GF-D8 (cell line): ENCODE measurements around the gene P3H2.
"Not testable (repeated sequence)": the region's sequence is repeated elsewhere in the genome, so short reads cannot be mapped to it uniquely, and the experiment has no call there.

Experiments
- DNase-seq: peaks from one replicate; lab custom pipeline; 2025; lab: John Stamatoyannopoulos, UW

Gene P3H2

DNA sequence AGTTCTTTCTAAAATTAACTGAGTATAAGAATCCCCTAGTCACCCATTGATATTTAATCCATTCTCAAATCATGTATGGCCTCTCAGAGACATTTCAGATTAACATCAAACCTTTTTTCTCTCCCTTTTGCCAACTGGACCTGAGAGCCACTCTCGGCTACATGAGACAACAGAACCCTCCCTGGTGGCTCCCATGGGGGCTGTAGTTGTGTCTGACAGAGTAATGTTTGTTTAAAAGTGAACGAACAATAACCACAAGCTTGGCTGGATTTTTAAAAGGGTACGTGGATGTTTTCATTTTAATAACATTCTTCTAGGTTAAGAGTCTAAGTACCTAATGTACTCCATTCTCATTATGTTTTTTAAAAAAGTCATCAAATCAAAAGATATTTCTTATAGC is 37.1 kb downstream of the P3H2 start:
- DNase-seq = no peak

- DNase-seq = no peak
Observed at GRCh38 chr3:190081389-190081788, 39.3 kb downstream of the P3H2 start.

- DNase-seq = not testable (repeated sequence)
Observed at GRCh38 chr3:190079173-190079572, 41.5 kb downstream of the P3H2 start.

DNA sequence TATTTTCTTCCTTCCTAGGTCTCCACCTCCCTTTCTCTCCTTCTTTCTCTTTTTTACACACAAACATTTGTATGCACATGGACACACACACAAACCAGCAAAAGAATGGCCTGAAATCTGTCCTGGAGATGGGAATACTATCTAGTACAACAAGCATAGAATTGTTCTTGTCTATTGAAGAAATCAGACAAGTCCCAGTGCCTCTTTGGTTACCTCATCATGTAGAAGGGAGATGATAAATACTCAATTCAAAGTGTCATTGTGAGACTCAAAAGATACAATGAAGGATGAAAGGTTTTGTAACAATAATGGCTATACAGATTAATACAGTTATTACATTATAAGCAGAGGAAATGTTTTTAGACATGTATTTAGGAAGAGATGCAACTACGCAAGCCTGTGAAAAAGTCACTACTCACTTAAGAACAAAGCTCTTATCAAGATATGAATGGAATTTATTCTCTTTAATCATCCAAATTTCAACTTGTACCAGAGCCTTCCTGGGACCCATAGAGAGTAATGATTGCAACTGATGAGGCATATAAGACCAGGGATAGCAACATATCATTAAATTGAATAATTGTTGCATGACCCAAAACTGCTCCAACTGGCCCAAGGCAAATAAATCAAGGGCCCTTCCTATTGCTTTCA is 43.2 kb downstream of the P3H2 start:
- no peak for DNase-seq

GRCh38 chr3:190076601-190077394 is 43.9 kb downstream of the P3H2 start:
- no peak for DNase-seq

DNA sequence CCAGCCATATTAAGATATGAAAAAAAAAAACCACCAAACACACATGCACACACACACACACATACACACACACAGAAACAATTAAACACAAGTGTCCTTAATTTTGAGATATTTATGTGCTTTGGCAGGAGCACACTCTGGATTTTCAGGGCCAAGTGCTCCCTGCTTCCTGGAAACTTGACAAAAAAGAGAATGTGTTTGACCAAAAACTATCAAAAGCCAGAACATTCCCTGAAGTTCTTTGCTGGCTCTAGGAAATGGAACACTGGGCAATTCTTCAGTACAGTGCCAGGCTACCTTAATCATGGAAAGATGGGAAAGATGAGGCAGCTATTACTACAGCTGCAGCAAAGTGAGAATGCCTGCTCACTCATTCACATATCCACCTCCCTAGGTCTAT is 44.6 kb downstream of the P3H2 start:
- DNase-seq = no peak

DNA sequence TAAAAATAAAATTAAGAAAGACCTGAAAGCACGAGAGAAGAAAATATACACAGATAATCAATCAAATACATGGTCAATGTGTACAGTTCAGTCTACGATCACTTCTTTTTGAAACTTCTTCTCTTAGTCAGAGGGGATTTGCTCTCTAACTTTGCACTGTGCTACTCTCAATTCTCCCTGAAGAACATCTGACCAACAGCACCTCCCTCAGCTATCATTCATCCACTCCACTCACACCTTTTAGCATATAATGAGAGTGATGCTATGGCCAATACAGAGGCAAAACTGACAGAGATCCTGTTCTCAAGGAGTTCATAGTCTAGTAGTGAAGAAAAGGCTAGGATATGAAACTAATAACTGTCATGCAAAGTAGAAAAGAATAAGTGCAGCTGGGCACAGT is 45.9 kb downstream of the P3H2 start:
- no peak for DNase-seq

DNA sequence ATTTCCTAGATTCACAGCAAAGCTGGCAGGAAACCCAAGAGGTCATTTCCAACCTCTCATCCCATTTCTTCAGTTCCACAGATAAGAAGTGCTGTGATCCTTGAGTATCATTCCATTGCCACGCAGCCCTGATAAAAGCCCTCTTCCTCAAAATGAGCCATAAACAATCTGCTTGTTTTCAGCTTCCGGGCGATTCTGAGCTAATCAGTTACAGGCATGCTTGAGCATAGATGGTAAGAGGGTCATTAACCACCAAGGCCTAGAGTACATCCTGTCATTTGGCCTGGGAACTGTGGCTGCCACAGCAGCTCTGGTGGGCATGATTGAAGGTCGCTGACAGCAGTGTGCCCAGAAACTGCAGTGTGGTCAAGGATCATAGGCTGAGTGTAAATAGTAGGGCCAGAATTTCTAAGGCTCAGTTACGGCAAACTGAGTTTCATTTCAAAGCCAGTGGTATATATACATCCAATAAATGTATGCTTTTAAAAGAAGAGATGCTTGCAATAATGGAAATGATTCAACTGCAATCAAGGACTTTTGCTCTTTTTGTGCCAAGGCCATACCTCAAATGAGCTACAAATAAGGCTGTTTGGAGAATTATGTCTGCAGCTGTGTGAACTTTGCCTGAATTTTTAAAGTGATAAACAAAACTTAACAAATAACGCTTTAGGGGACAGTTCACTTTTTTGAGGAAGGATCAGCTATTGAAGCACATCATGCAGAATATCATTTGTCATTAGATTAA is 47.3 kb downstream of the P3H2 start:
- no peak for DNase-seq

DNA sequence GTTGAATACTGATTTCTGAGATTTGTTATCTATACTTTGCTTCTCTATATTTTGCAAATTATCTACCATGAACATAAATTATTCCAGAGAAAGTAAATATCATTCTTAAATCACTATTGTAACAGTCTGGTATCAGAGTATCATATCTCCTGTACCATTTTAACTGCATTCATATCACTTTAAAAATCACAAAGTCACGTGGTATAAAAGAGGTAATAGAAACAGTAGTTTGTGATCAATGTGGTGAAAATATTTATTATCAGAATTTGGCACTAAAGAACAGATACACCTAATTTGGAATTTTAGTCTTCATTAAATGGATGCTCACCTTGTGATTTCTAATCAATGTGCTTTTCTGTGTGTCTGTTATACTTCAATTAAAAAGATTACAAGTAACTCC is 47.8 kb downstream of the P3H2 start:
- no peak for DNase-seq

GRCh38 chr3:190071921-190072320 is 48.8 kb downstream of the P3H2 start:
- not testable (repeated sequence) for DNase-seq

GRCh38 chr3:190070622-190071347 is 49.9 kb downstream of the P3H2 start:
- DNase-seq = no peak

GRCh38 chr3:190065204-190065603 is 55.5 kb downstream of the P3H2 start:
- no peak for DNase-seq

GRCh38 chr3:190064659-190065058 is 56.0 kb downstream of the P3H2 start:
- DNase-seq = no peak

DNA sequence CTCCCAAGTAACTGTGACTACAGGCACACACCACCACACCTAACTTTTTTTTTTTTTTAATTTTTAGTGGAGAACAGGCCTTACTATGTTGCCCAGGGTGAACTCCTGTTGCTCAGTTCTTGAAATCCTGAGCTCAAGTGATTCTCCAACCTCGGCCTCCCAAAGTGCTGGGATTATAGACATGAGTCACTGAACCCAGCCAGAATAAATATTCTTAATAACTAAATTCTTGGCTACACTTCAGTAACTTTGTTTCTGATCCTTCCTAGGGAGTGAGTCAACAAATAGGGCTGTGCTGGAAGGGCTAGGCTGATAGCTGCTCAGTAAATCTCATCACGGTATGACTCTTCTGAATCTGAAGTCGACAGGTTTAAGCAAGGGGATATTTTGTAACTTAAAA is 56.6 kb downstream of the P3H2 start:
- DNase-seq = no peak

DNA sequence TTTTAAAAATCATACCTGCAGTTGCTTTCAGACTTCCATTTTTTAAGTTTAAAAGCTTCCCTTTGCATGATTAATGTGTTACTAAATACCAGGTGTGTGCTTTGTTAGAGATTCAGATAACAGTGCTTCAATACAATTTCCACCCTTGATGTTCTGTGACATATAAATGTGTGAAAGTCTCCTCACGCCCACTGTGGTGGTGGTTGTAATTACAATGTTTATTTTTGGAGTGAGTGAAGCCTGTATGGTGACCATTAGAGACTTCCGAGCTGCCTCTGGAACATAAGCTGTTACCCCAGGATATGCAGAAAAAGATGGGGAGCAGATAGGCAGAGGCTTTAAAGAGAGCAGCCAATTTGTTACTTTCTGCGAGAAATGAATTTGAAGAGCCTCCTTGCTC is 57.2 kb downstream of the P3H2 start:
- DNase-seq = no peak

DNA sequence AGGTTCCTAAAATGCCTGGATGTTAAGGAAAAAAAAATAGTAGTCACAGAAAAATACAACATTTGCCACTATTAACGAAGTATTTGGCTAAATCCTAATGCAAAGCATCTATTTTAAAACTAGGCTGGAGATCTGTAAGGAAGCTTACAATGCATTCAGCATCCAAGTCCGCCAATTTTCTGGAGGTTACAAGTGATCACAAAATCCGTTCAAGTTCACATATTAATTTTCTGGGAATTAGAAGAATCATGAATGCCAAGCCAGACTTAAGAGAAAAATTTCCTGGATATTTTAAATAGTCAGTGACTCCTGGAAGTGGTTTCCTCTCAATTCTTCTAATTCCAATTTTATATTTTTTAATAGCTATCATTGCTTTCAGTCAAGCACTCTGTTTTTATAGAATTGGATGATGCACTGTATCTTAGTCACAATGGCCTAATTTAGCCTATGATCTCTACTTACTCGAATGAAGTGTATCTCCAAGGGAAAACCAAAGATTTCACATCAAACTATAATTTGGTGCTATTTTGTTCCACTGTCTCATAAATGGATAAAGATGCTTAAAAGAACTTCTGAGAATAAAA is 60.4 kb downstream of the P3H2 start:
- DNase-seq = no peak

GRCh38 chr3:190059242-190059590 is 61.5 kb downstream of the P3H2 start:
- no peak for DNase-seq

DNA sequence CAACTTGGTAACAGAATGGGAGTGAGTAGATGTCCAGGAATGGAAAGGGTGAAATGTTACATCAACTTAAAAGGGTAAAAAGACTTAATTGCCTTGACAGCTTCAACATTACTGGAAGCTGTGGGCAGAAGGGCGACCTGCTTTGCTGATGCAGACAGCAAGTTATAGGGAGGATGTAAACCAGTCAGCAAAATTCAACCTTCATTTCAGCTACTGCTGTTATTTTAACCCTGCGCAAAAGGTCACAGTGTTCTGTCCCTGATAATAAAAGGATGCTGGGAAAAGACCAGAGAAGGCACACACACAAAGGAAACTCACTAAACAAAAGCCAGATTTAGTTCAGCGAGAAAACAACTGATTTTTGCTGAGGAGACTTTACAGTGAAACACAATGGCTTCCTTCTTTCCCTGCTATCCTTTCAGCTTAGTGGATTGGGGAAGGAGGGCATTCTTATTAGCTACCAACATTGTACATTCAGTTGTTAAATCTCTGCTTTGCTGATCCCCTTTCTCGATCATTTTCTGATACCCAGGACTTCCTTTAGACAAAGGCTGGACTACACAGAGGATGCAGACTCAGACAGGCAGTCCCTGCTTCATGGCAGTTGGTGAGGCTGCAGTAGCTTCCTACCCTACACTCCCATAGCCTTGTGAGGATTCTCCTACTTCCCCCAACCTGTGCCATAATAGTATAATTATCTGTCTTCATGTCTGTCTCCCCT is 62.0 kb downstream of the P3H2 start:
- DNase-seq = no peak

GRCh38 chr3:190056742-190057141 is 64.0 kb downstream of the P3H2 start:
- DNase-seq = no peak

DNA sequence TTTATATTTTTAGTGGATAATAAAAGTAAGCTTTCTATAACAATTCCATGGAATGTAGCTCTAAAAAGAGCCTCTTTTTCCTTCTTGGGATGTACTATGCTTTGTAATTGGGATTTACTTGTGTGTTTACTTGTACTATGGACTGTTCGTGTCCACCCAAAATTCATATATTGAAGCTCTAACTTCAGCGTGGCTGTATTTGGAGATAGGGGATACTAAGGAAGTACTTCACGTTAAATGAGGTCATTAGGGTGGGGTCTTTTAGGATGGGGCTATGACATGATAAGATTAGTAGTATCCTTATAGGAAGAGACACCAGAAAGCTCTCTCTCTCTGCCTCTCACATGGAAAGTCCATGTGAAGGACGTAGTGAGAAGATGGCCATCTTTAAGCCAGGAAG is 64.9 kb downstream of the P3H2 start:
- no peak for DNase-seq

GRCh38 chr3:190053919-190054672 is 66.6 kb downstream of the P3H2 start:
- no peak for DNase-seq
